GM18511 (cell line): Measurements from ENCODE around the gene GRM4.

Source experiments
- ATAC-seq: cut with Tn5 transposase; IDR thresholded peaks from one replicate; pipeline ENCODE4 v1.9.1; 2021; ENCODE audit warnings: mild to moderate bottlenecking, moderate library complexity; ENCODE audit not compliant: unreplicated experiment

Gene GRM4

DNA sequence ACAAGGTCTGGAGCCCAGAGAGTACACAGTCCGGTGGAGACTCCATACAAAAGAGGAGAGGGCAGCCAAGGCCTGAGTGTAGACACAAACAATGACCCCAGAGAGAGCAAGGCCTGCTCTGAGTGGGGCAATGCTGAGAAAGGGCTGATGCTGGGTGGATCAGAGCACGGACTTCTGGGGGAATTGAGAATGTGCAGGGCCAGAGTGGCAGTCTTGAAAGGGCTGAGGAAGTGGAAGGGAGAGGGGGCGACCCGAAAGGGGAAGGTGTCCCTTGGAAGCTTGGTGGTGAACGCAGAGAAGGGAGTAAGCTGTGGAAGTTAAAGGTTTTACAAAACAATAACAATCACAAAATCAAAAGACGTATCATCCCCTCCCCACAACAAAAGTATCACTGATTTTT is 12.0 kb upstream of the GRM4 start:
- no peak for ATAC-seq

DNA sequence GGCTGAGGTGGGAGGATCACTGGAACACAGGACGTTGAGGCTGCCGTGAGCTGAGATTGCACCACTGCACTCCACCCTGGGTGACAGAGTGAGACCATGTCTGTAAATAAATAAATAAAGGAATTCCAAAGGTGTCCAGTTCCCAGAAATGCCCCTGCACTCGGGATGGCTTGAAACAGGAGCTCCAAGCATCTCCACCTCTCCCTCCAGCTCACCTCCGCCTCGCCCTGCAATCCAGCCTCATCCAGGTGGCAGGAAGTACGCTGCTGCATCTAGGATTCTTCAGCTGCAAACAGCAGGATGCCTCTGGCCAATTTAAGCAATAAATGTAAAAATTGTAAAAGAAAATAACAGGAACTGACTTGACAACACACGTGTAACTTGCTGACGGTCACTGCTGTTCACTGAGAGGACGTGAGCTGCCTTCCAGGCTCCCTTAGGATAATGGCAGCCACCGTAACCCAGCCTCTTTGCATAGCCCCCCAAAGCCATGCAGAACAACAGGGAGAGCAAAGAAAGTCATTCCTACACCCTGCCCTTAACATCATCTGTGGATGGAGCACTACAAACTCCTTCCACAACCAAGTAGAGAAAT is 11.4 kb upstream of the GRM4 start:
- ATAC-seq: no peak

DNA sequence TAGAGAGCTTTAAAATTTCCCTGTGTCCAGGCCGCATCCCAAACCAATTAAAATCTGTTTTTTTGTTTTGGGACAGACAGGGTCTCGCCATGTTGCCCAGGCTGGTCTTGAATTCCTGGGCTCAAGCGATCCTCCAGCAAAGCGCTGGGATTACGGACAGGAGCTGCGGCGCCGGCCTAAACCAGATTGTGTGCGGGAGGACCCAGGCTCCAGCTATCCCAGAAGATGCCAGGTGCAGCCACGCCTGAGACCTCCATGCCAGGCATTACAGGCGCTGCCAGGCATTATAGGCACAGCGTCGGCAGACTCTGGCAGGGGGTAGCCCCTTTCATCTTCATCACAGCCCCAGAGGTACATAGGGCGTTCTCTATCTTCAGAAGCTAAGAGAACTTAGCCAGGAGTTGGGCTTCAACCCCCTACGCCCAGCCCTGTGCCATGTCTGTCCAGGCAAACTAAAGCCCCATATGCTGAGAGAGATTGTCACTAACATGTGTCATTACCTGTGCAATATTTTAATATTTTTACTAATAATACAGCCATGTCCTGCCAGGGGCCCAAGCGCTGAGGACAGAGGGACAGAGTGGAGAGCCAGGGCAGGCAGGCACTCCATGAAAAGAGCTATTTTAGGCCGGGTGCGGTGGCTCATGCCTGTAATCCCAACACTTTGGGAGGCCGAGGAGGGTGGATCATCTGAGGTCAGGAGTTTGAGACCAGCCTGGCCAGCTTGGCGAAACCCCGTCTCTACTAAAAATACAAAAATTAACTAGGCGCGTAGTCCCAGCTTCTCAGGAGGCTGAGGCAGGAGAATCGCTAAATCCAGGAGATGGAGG is 9.8 kb upstream of the GRM4 start:
- ATAC-seq: no peak

DNA sequence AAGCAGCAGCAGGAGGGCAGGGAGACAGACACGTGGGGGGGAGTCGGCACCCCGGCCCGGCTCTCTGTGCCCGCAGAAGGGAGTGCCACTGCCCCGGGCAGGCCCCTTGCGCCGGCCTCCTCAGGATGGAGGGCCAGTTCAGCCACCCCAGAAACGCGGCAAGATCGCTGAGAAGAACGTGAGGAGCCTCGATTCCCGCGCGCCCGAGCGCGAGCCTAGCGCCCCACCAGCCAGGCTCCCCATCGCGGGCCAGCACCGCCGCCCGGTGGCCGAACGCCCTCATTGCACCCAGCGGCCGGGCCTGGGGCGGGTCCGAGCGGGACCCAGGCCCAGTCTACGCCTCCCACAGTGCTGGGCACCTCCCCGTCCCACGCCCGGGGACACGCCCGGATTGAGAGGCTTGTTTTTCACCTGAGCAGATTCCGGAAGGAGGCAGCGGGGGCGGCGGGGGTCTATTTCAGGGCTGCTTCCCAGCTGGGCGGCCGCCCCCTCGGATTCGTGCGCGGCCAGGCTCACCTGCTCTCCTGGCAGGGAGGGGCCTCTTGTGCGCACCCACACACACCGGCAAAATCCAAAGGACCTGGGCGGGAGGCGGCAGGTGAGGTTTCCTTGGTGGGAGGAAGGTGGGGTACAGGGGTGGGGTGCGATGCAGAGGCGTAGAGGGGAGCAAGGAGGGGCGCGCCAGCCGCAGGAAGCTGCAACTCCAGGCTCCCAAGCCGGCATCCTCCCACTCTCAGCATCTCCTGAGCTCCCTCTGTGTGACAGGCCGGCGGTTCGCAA is 9.0 kb upstream of the GRM4 start:
- no peak for ATAC-seq

DNA sequence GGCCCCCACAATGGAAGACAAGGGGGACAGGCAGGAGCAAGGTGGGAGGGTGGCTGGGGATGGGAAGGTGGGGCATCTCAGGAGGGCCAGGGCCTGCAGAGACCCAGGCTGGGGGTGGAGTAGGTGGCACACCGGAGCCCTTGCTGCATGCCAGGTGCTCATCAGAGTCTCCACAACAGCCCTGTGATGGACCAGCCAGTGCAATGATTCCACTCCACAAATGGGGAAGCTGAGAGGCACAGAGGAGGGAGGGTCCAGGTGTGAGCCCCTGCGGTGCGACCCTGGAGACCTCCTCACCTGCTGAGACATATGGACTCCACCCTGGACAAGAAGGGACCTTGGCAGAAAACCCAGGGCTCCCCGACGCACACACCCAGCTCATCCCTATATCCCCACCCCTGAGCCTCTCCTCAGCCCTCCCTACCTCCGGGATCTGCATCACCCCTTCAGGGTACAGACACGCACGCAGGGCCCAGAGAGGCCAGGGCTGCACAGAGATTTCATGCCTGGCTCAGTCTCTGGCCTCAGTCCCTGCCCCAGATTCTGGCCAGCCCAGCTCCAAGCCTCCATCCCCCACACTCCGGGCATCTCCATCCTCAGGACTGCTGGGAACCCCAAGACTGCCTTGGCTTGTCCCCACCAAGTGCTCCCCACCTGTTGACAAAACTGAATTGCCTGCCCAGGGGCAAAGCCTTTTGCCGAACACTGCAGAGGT is 7.1 kb upstream of the GRM4 start:
- no peak for ATAC-seq

DNA sequence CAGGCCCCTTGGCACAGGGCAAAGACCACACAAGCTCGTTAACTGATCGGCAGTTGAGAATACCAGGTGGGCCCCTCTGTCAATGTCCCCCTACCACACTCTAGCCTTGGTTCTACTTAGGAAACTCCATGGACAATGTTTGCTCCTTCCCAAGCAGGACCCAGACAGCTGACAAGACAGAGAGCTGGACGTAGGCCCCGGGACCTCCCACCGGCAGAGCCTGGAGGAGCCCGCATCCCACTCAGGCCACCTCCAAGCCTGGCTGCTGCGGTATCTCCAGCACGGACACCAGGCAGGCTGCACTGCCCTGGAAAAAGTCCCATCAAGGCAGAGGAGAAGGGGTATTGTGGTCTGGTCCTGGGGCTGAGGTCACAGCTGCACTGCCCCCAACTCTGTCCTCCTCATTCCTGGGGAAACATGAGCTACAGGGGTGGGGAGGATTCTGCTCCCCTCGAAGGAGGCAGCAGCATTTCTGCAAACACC is 6.2 kb upstream of the GRM4 start:
- no peak for ATAC-seq

DNA sequence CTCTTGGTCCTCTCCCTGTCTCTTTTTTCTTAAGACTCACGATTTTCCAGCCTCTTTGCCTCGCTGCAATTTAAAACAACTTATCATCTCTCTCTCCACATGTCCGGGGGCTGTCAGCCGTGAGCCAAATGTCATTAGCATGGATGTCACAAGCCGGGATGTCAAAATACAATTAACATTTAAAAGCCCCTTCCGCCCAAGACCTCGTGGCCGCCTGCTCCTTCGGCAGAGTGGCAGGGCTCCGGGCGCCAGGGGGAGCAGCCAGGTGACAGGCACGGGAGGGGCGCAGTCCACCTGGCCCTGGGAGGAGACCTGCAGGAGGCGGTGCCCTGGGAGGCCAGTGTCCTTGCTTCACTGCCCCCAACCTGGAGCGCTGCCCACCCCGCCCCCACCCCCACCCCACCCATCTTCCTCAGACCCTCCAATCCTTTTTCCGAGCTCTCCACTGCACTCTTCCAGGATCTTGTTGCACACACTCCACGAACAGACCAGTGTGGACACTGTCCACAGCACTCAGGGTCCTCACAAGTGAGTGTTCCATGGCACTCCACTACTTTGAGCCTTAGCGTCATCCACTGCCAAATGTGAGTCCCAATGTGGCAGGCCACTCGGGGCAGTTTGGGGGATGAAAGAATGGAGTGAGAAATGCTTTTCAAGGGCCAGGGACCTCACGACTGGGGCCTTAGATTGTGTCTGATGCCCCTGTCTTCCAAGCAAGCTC is 5.6 kb upstream of the GRM4 start:
- ATAC-seq: no peak

DNA sequence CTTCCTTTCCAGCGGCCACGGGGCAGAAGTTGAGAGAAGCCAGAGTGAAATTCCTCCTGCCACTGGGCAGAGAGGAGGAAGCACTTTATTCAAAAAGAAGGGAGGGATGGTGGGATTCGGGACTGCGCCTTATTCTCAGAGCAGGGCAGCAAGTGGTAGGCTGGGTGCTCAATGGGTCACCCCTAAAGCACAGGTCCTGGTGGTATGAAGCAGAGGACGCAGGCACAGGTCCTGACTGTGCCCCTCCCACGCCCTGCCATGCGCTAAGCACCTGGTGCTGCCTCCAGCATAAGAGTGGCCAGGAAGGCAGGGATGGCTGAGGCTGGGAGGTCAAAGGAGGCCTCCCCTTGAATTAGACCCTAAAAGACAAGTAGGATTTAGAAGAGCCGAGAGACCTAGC is 4.9 kb upstream of the GRM4 start:
- no peak for ATAC-seq

DNA sequence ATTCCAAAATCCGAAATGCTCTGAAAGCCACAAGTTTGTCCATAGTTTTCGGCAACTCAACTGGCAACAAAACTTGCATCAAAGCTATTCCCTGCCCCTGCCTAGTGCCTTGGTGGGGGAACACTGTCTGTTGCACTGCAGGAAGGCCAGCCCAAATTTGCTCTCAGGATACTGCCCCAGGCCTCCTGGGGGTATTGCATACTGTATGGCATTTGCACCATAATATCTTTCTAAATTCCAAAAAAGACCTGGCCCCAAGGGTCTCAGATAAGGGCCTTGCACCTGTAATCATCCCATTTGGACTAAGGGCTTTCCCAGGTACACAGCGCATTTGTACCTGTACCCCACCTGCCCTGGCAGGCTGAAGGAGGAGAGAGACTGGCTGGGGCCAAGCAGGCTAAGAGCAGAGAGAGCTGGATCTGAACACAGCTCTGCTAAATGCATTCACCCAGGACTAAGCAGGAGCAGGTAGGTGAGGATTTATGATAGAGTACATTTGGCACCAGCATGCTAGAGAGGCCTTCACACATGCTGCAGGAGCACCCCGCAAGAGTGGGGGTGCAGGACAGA is 4.0 kb upstream of the GRM4 start:
- ATAC-seq: no peak

DNA sequence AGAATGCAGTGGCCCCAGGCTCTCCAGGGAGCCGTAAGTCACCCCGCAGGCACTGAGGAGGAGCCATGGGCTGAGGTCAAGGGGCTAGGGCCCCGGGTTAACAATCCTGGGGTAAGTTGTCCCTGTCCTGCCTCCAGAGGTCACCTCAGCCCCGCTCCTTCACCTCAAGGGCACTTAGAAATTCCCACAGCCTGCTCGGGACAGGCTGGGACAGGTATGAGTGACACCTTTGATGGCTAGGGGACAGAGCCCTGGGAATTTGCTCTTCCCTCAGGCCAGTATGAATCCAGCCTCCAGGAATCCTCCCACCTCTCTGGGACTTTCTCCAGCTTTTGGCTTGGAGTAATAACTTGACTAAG is 3.5 kb upstream of the GRM4 start:
- ATAC-seq: no peak

DNA sequence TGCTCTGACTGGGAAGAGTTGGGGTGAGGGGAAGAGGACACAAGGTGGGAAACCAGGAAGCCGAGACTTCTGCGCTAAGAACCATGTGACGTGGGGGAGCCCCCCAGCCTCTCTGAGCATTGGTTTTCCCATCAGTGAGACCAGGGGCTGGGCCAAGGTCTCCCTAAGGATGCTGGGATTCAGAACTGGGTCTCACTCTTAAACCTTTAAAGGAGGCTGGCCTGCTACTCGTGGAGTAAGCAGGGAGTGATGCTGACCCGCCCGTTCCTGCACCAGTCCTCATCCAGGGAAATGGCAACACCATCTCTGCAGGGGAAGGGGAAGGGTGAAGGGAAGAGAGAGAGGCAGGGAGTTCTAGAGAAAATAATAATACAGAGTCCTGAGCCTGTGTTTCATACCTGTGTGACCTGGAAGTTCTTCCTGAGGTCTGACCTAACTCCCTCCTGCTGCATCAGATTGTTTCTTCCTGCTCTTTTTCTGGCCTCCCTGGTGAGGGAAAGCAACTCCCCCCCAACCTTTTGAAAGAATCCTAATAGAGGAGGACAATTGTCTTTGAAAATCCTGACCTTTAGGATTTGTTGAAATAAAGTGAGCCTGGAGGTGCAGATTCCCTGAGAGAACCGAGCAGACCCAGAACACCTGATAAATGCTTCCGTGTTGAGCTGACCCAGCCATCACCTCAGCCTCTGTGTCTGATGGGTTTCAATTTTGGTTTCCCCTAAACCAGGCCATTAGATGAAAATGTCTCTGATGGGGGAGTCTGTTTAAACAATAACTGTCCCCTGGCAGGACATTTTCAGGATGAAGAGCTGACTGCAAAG is 3.0 kb upstream of the GRM4 start:
- no peak for ATAC-seq

DNA sequence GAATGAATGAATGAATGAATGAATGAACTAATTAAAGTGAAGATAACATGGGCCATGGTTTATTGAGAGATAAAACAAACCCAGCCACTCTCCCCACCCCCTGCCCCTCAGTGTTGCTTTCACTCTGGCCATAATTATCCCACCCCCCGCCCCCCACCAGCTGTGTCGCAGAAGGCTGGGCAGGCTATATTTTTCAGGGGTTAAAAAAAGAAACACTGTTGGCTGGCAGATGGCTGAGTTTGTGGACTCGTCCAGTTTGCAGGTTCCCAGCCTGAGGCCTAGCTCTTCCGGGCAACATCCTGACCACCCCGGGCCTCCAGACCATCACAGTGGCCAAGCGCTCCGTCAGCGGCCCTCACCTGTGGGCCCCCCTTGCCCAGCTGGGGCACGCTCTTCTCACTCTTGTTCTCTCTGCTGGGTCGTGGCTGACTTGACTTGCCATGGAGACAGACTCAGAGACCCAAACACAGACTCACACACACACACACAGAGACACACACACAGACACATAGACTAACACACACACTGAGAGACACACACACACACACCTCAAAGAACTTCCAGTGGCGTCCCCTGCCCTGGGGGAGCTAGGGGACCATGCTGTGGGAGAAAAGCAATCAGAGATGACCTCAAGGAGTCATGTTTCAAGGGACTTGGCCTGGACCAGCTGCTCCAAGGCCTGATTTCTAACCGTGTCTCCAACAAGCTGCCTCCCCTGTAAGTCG is 2.2 kb upstream of the GRM4 start:
- ATAC-seq: no peak

DNA sequence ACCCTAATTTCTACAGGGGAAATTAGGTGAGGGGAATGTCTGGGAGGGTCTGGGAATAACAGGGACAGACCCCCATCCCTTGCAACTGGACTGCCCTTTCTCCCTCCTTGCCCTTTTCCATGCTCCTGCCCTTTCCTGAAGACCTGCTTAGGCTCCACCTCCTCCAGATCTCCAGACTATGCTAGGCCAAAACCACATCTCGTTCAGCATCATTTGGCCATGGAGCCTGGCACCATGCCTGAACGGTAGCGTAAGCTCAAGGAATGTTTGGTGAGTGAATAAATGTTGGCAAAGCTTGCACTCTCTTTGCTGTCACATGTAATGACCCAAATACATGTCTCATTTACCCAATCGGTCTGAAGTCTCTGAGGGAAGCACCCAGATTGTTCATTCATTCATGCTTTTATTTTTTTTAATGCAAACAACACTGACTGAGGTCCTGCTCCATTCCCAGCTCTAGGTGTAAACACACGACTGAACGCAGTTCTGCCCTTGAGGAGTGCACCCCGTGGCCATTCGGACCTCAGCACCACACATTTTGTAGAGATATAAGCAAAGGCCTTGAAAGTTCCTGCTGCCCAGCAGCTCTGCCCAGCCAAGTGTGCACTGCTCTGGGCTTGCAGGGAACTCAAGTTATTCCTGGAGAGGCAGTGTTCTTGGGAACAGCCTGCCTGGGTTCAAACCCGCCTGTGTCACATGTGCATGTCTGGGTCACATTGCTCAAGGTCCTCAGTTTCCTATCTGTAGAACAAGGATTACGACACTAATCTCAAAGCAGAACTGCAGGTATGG is 1.1 kb upstream of the GRM4 start:
- ATAC-seq: no peak

DNA sequence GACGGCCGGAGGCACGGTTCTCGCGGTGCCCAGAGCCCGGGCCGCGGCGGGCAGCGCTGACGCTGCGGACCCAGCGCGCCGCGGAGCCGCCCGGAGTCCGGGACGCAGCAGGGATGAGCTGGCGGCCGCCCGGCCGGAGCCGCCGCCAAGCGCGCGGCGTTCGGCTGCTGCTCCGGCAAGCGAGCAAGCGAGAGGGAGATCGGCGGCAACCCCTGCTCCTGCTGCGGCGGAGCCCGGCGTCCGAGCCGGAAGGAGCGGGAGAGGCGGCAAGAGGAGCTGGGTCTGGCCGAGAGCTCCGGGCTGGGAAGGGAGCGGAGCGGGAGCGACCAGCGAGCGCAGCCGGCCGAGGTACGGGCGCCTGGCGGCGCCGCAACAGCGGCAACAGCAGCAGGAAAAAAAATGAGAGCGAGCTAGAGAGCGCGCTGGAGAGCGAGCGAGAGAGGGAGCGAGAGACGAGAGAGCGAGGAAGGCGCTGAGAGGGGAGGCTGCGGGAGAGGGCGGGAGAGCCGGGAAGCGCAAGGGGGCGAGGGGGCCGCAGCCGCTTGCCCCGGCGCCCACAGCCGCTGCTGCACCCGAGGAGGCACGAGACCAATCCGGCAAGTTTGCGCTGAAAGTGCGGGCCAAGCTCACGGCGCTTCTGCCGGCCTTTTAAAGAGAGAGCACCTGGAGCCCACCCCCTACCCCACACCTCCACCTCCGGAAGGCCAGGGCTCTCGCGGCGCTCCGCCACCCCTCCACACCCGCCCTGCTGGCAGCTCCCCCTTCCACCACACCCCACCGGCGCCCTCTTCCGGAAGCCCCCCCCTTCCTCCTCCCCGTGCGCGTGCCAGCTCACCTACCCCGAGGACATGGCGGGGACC is 496 bp downstream of the GRM4 start:
- no peak for ATAC-seq

DNA sequence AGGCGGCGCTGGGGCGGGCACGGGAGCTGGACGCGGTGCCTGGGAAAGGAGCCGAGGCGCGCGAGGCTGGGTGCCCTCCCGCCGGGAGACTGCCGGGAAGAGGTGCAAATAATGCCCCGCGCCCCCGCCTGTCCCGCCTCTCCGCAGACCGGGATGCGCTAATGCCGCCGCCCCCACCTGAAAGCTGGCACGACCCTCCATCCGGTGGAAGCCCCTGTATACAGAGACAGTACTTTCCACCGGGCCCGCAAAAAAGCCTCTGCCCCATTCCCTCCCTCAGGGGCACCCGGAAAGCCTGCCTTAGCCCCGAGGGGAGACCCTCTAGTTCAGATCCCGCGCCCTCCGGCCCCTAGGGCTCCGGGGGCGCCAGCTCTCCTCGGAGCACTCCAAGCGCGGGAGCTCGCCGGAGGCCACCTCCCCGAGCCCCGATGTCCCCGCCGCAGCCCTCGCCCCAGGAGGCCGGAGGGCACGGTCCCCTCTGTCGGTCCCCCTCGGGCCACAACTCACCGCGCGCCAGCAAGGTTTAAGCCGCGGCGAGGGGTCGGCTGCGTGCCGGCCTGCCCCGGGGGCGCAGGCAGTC is 1.2 kb downstream of the GRM4 start:
- no peak for ATAC-seq

DNA sequence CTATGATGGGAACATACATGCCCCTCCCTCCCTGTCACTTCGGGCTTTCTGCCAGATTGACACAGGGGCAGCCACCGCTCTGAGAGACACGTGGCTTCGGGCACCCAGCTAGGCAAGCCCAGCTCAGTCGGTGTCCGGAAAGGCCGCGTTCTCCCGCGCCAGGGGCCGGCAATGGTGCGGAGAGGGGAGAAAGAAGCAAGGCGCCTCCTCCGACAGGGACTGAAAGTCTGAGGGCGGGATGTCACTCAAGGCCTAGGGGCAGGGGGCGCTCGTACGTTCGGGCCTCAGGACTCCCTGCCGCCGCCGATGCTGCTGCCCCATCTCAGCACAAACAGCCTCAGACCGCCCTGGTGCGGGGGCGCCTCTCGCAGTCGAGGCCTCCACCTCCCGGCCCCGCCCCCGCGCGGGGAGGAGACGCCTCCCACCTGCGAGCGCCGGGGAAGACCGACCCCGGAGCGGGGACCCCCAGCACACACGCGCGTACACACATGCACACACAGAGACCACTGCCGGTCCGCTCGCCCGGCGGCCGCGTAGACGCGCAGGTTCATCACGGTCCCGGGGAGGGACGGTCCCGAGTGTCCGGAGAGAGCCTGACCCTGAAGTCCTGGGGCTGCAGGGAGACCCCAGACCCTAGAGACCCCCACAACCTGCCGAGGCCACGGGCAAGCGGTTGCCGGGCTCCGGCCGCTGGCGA is 1.9 kb downstream of the GRM4 start:
- ATAC-seq: no peak
